Measurements from ENCODE around the gene NUSAP1.
A peak's percentile ranks its signal among the peaks of the same experiment; 100 is the strongest.
"Not testable (repeated sequence)": the region's sequence is repeated elsewhere in the genome, so short reads cannot be mapped to it uniquely, and the experiment has no call there.

Gene NUSAP1

GRCh38 chr15:41301139-41301538, 31.5 kb upstream of the NUSAP1 start:
- peaks cover 20% of the 10 kb centered on the region for H3K4me1 ChIP-seq (ENCODE audit: control insufficient read depth, low read depth, low read length)
- H3K9me3 ChIP-seq (ENCODE audit: control insufficient read depth, low read depth, low read length); H3K9ac ChIP-seq (ENCODE audit: low read length); H3K27ac ChIP-seq (ENCODE audit: low read length); H3K27me3 ChIP-seq (ENCODE audit: control insufficient read depth, insufficient read depth, low read length); H3K4me3 ChIP-seq (ENCODE audit: low read length): not testable (repeated sequence)
- H3K36me3 ChIP-seq (ENCODE audit: control insufficient read depth, low read depth, low read length) = peaks cover 32% of the 10 kb centered on the region

- H3K36me3 ChIP-seq (ENCODE audit: control insufficient read depth, low read depth, low read length) = peaks cover 31% of the 10 kb centered on the region
- peaks cover 20% of the 10 kb centered on the region for H3K4me1 ChIP-seq (ENCODE audit: control insufficient read depth, low read depth, low read length)
- H3K4me3 ChIP-seq (ENCODE audit: low read length) = no peak overlapping the region
- H3K27ac ChIP-seq (ENCODE audit: low read length) = no peak overlapping the region
- no peaks in the 10 kb centered on the region for H3K9me3 ChIP-seq (ENCODE audit: control insufficient read depth, low read depth, low read length)
- no peaks in the 10 kb centered on the region for H3K27me3 ChIP-seq (ENCODE audit: control insufficient read depth, insufficient read depth, low read length)
- no peak overlapping the region for H3K9ac ChIP-seq (ENCODE audit: low read length)
Measured at GRCh38 chr15:41301587-41301986, 31.1 kb upstream of the NUSAP1 start.

DNA sequence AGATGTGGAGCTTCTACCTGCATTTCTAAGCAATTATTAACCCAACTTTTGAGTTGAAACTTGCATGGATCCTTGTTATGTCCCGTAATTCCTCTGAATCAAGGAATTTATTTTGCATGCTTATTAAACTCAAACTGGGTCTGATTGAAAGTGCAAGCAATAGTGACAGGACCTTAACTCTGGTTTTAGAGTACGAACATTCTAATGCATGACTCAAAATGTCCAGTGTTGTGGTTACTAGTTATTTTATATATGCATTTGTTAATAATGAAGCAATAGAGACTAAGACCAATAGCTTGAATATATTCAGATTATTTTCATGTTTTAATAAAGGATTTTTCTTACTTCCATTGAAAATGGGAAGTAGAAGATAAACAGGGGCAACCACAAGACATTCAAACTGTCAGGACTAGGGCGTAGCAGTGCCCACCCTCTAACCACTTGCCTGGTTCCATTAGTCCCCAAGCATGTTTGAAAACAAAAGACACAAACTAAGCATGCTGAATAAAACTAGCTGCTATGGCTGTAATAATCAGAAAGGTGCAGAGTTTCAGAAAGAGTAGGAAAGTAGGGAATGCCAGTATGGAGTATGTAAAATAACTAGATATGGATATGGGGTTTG, 28.4 kb upstream of the NUSAP1 start:
- Histone ChIP-seq H3K4me1 (ENCODE audit: control insufficient read depth, low read depth, low read length) (peaks cover 20% of the 10 kb centered on the region), H3K9ac (ENCODE audit: low read length) (no peak overlapping the region), H3K4me3 (ENCODE audit: low read length) (no peak overlapping the region), H3K36me3 (ENCODE audit: control insufficient read depth, low read depth, low read length) (peaks cover 10% of the 10 kb centered on the region), H3K27me3 (ENCODE audit: control insufficient read depth, insufficient read depth, low read length) (no peaks in the 10 kb centered on the region), H3K9me3 (ENCODE audit: control insufficient read depth, low read depth, low read length) (no peaks in the 10 kb centered on the region), H3K27ac (ENCODE audit: low read length) (no peak overlapping the region)

DNA sequence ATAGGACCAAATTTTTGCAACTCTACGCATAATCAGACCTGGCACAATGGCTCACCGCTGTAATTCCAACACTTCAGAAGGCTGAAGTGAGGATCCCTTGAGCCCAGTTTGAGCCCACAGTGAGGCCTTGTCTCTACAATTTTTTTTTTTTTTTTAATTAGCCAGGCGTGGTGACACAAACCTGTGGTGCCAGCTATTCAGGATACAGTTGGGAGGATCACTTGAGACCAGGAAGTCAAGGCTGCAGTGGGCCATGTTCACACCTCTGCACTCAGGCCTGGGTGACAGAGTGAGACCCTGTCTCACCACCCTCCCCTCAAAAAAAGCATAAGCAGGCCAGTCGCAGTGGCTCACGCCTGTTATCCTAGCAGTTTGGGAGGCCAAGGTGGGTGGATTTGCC, 25.0 kb upstream of the NUSAP1 start:
- no peaks in the 10 kb centered on the region for H3K27me3 ChIP-seq (ENCODE audit: control insufficient read depth, insufficient read depth, low read length)
- peaks cover 15% of the 10 kb centered on the region for H3K4me1 ChIP-seq (ENCODE audit: control insufficient read depth, low read depth, low read length)
- H3K36me3 ChIP-seq (ENCODE audit: control insufficient read depth, low read depth, low read length) = peaks cover 16% of the 10 kb centered on the region
- no peak overlapping the region for H3K9ac ChIP-seq (ENCODE audit: low read length)
- no peak overlapping the region for H3K27ac ChIP-seq (ENCODE audit: low read length)
- H3K9me3 ChIP-seq (ENCODE audit: control insufficient read depth, low read depth, low read length) = no peaks in the 10 kb centered on the region
- H3K4me3 ChIP-seq (ENCODE audit: low read length) = no peak overlapping the region

GRCh38 chr15:41309226-41309905, 23.3 kb upstream of the NUSAP1 start:
- H3K4me1 ChIP-seq (ENCODE audit: control insufficient read depth, low read depth, low read length) = no peaks in the 10 kb centered on the region
- no peak overlapping the region for H3K9ac ChIP-seq (ENCODE audit: low read length)
- H3K36me3 ChIP-seq (ENCODE audit: control insufficient read depth, low read depth, low read length) = peaks cover 23% of the 10 kb centered on the region
- no peak overlapping the region for H3K27ac ChIP-seq (ENCODE audit: low read length)
- no peaks in the 10 kb centered on the region for H3K9me3 ChIP-seq (ENCODE audit: control insufficient read depth, low read depth, low read length)
- H3K4me3 ChIP-seq (ENCODE audit: low read length) = no peak overlapping the region
- no peaks in the 10 kb centered on the region for H3K27me3 ChIP-seq (ENCODE audit: control insufficient read depth, insufficient read depth, low read length)

DNA sequence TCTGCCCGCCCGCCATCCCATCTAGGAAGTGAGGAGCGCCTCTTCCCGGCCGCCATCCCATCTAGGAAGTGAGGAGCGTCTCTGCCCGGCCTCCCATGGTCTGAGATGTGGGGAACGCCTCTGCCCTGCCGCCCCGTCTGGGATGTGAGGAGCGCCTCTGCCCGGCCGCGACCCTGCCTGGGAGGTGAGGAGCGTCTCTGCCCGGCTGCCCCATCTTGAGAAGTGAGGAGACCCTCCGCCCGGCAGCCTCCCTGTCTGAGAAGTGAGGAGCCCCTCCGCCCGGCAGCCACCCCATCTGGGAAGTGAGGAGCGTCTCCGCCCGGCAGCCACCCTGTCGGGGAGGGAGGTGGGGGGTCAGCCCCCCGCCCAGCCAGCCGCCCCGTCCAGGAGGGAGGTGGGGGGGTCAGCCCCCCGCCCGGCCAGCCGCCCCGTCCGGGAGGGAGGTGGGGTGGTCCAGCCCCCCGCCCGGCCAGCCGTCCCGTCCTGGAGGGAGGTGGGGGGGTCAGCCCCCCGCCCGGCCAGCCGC, 11.8 kb upstream of the NUSAP1 start:
- peaks cover 12% of the 10 kb centered on the region for H3K36me3 ChIP-seq (ENCODE audit: control insufficient read depth, low read depth, low read length)
- not testable (repeated sequence) for H3K4me3 ChIP-seq (ENCODE audit: low read length)

DNA sequence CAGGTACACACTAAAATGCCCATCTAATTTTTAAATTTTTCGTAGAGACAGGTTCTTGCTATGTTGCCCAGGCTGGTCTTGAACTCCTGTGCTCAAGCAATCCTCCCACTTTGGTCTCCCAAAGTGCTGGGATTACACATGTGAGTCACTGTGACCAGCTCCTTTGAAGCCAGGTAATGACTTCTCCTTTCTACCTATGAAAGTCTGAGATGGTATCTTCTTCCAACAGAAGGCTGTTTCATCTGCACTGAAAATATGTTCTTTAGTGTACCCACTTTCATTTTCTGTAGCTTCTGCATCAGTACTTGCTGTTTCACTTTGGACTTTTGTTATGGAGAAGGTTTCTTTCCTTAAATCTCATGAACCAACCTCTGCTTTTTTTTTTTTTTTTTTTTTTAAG, 9.1 kb upstream of the NUSAP1 start:
- no peak overlapping the region for H3K27ac ChIP-seq (ENCODE audit: low read length)
- no peak overlapping the region for H3K4me3 ChIP-seq (ENCODE audit: low read length)
- no peaks in the 10 kb centered on the region for H3K4me1 ChIP-seq (ENCODE audit: control insufficient read depth, low read depth, low read length)
- no peaks in the 10 kb centered on the region for H3K9me3 ChIP-seq (ENCODE audit: control insufficient read depth, low read depth, low read length)
- H3K27me3 ChIP-seq (ENCODE audit: control insufficient read depth, insufficient read depth, low read length) = no peaks in the 10 kb centered on the region
- H3K36me3 ChIP-seq (ENCODE audit: control insufficient read depth, low read depth, low read length) = peaks cover 7% of the 10 kb centered on the region
- no peak overlapping the region for H3K9ac ChIP-seq (ENCODE audit: low read length)

More for the DNA sequence above, 11.8 kb upstream of the NUSAP1 start:
- H3K27me3 ChIP-seq (ENCODE audit: control insufficient read depth, insufficient read depth, low read length); H3K27ac ChIP-seq (ENCODE audit: low read length); H3K4me1 ChIP-seq (ENCODE audit: control insufficient read depth, low read depth, low read length); H3K9me3 ChIP-seq (ENCODE audit: control insufficient read depth, low read depth, low read length); H3K9ac ChIP-seq (ENCODE audit: low read length): not testable (repeated sequence)

DNA sequence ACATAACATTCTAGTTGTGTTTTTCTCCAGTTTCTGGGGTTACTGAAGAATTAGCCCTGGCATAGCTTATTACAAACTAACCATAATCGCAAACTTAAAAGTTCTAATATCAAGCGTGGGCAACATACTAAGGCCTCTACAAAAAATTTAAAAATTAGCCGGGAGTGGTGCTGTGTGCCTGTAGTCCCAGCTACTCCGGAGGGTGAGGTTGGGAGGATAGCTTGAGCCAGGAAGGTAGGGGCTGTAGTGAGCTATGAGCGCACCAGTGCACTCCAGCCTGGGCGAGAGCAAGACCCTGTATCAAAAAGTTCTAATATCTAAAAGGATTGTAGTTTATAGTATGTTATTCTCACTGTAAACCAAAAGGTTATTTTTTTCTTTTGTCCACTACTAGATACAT, 1.4 kb upstream of the NUSAP1 start:
- H3K4me3 ChIP-seq (ENCODE audit: low read length) = peak overlapping the region; percentile 87
- peaks cover 7% of the 10 kb centered on the region for H3K4me1 ChIP-seq (ENCODE audit: control insufficient read depth, low read depth, low read length)
- H3K9ac ChIP-seq (ENCODE audit: low read length) = peak overlapping the region; percentile 90
- no peaks in the 10 kb centered on the region for H3K9me3 ChIP-seq (ENCODE audit: control insufficient read depth, low read depth, low read length)
- no peaks in the 10 kb centered on the region for H3K27me3 ChIP-seq (ENCODE audit: control insufficient read depth, insufficient read depth, low read length)
- H3K36me3 ChIP-seq (ENCODE audit: control insufficient read depth, low read depth, low read length) = no peaks in the 10 kb centered on the region
- no peak overlapping the region for H3K27ac ChIP-seq (ENCODE audit: low read length)

DNA sequence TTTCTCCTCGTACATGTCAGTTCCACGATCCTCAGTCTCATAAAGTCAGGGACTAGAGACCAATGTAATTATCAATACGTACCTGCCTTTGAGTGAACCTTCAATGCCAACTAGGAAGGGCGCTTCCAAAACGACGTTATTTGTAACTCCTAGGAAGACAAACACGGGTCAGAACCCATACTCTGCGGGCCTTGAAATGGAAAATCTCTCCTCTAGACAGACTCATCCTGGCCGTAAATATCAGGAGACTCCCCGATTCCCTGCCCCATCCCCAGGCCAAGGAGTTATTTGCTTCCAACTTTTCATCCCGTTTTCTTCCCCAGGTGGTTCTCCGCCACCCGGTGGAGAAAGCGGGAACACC, 868 bp upstream of the NUSAP1 start:
- Histone ChIP-seq H3K4me1 (ENCODE audit: control insufficient read depth, low read depth, low read length) (peaks cover 7% of the 10 kb centered on the region), H3K27me3 (ENCODE audit: control insufficient read depth, insufficient read depth, low read length) (no peaks in the 10 kb centered on the region), H3K9me3 (ENCODE audit: control insufficient read depth, low read depth, low read length) (no peaks in the 10 kb centered on the region), H3K9ac (ENCODE audit: low read length) (peak overlapping the region; percentile 90), H3K36me3 (ENCODE audit: control insufficient read depth, low read depth, low read length) (no peaks in the 10 kb centered on the region), H3K27ac (ENCODE audit: low read length) (no peak overlapping the region), H3K4me3 (ENCODE audit: low read length) (peak overlapping the region; percentile 87)

DNA sequence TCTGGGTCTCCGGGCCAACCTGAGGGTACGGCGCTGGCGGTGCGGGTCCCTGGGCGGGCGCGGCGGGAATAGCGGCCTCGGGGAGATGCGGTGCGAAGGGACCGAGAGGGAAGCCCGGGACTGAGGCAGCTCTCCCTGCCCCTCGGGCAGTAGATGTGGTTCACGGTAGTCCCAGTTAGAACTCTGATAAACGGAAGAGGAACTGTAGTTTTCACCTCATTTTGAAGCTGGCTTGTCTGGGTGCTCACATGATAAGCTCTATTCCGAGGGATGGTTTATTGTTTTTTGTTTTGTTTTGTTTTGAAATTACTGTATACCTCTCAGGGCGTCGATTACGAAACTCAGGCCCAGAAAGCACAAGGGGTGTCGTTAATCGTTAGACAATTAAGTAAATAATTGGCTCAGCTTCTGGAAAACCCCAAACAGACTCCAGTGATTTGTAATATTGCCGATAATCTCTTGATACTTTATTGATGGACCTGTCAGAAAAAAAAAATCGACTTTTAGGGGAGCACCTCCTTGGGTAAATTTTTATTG, 413 bp downstream of the NUSAP1 start:
- peak overlapping the region; percentile 90 for H3K9ac ChIP-seq (ENCODE audit: low read length)
- peak overlapping the region; percentile 73 for H3K27ac ChIP-seq (ENCODE audit: low read length)
- no peaks in the 10 kb centered on the region for H3K9me3 ChIP-seq (ENCODE audit: control insufficient read depth, low read depth, low read length)
- H3K36me3 ChIP-seq (ENCODE audit: control insufficient read depth, low read depth, low read length) = peaks cover under 1% of the 10 kb centered on the region
- peak overlapping the region; percentile 87 for H3K4me3 ChIP-seq (ENCODE audit: low read length)
- H3K27me3 ChIP-seq (ENCODE audit: control insufficient read depth, insufficient read depth, low read length) = no peaks in the 10 kb centered on the region
- H3K4me1 ChIP-seq (ENCODE audit: control insufficient read depth, low read depth, low read length) = peaks cover 7% of the 10 kb centered on the region

GRCh38 chr15:41334293-41335120, 1.8 kb downstream of the NUSAP1 start:
- no peak overlapping the region for H3K27ac ChIP-seq (ENCODE audit: low read length)
- H3K9me3 ChIP-seq (ENCODE audit: control insufficient read depth, low read depth, low read length) = no peaks in the 10 kb centered on the region
- H3K9ac ChIP-seq (ENCODE audit: low read length) = no peak overlapping the region
- H3K27me3 ChIP-seq (ENCODE audit: control insufficient read depth, insufficient read depth, low read length) = no peaks in the 10 kb centered on the region
- peaks cover 6% of the 10 kb centered on the region for H3K36me3 ChIP-seq (ENCODE audit: control insufficient read depth, low read depth, low read length)
- peak overlapping the region; percentile 87 for H3K4me3 ChIP-seq (ENCODE audit: low read length)
- H3K4me1 ChIP-seq (ENCODE audit: control insufficient read depth, low read depth, low read length) = peaks cover 7% of the 10 kb centered on the region

Data from iPS-18a (cell line).